OCI-LY7 (cell line): Measurements from ENCODE around the gene PPFIBP1.

Experiments
- CTCF ChIP-seq: fragments of 200-600 bp; sonication (generic); conservative IDR thresholded peaks from 2 replicates; pipeline ENCODE4 v1.5.1; 2014; ENCODE audit warnings: mild to moderate bottlenecking, antibody characterized with exemption, low read length, moderate library complexity, mixed read lengths
- EZH2phosphoT487 ChIP-seq: fragments of 200-600 bp; sonication (generic); IDR thresholded peaks from 2 replicates; pipeline ENCODE4 v1.6.1; 2018; ENCODE audit warnings: low read depth, borderline replicate concordance, mild to moderate bottlenecking, mixed run types, antibody characterized with exemption, low read length, moderate library complexity, mixed read lengths

- no peak for TF ChIP-seq CTCF
- no peak for TF ChIP-seq EZH2phosphoT487
Observed at GRCh38 chr12:27619308-27619707, 95.3 kb downstream of the PPFIBP1 start.
